GM20000 (cell line): ENCODE data around the gene HDLBP.

Experiments
- DNase-seq: peaks from one replicate; pipeline ENCODE4 v3.0.0; 2012; ENCODE audit warnings: low spot score
- CTCF ChIP-seq: IDR thresholded peaks from 2 replicates; pipeline ENCODE4 v1.5.1; 2012; ENCODE audit warnings: mild to moderate bottlenecking, control low read depth; ENCODE audit errors: extremely low read depth, missing control alignments

HDLBP gene

GRCh38 chr2:241310917-241311566 is 4.4 kb downstream of the HDLBP start:
- no peak for DNase-seq
- TF ChIP-seq CTCF, result no peak

GRCh38 chr2:241309684-241310117 is 5.8 kb downstream of the HDLBP start:
- peak; percentile 67 for DNase-seq
- TF ChIP-seq CTCF, result no peak

GRCh38 chr2:241308832-241309500 is 6.5 kb downstream of the HDLBP start:
- no peak for DNase-seq
- no peak for TF ChIP-seq CTCF

- no peak for TF ChIP-seq CTCF
- no peak for DNase-seq
Measured at GRCh38 chr2:241308267-241308666, 7.2 kb downstream of the HDLBP start.

GRCh38 chr2:241307055-241307454 is 8.4 kb downstream of the HDLBP start:
- DNase-seq, result no peak
- TF ChIP-seq CTCF, result no peak

DNA sequence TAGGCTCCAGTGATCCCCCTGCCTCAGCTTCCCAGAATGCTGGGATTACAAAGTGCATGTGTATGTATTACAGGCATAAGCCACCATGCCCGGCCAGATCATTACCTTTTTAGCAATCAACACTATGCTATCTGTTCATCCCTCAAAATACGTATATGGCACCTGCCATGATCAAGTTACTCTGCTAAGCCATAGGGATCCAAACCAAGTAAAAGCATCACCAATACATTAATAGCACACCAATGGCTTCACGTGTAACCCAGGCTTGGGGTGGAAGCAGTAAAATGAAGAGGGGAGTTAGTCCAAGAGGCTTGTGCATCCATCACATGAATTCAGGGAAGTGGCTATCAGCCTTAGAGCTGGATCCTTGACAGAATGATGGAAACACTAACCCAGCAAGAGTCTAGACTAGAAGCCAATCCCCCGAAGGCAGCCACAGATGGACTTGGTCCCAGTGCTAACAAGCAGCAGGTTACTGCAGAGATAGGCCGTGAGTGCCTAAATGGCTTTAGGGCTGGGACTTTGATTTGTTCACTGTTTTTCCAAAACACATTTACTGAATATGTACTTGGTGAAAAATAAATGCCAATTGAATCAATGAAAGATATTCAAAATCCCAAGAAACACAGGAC is 11.3 kb downstream of the HDLBP start:
- no peak for TF ChIP-seq CTCF
- DNase-seq, result no peak
